Measurements from ENCODE around the gene CHADL. TPM values are rescaled to one million over a fixed set of nuclear protein-coding genes. Genes with fewer than 3 reads are reported as not detected.

Gene CHADL
- total RNA-seq, 1 donor from 2014 or later = 0.43 TPM

- H3K36me3 Mint-ChIP-seq (ENCODE audit: unreplicated experiment) = peaks cover 35% of the 10 kb centered on the region
- no peak overlapping the region for H3K4me3 Mint-ChIP-seq (ENCODE audit: unreplicated experiment)
These were observed 25.3 kb downstream of the CHADL start for GRCh38 chr22:41215409-41215808.

DNA sequence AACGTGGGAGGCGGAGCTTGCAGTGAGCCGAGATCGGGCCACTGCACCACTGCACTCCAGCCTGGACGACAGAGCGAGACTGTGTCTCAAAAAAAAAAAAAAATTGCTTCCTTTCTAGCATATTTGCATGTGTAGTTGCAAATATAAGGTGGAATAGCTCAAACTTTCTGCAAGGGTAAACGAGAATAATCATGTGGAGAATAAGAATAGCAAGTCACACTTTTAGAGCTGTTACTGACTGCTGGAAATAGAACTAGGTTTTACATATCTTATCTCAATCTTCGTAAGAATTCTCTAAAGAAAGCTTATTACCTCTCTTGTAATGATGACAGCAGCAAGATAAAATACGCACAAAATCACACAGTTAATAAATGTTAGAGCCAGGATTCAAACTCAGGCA lies 34.0 kb downstream of the CHADL start:
- peak overlapping the region; percentile 20 for H3K4me3 Mint-ChIP-seq (ENCODE audit: unreplicated experiment)
- DNase-seq (ENCODE audit: extremely low spot score, unreplicated experiment) = no peak
- peaks cover 9% of the 10 kb centered on the region for H3K27me3 Mint-ChIP-seq (ENCODE audit: unreplicated experiment)
- peaks cover 17% of the 10 kb centered on the region for H3K4me1 Mint-ChIP-seq (ENCODE audit: unreplicated experiment)
- H3K27ac Mint-ChIP-seq (ENCODE audit: unreplicated experiment) = no peak overlapping the region
- TF ChIP-seq, protein P1, sequence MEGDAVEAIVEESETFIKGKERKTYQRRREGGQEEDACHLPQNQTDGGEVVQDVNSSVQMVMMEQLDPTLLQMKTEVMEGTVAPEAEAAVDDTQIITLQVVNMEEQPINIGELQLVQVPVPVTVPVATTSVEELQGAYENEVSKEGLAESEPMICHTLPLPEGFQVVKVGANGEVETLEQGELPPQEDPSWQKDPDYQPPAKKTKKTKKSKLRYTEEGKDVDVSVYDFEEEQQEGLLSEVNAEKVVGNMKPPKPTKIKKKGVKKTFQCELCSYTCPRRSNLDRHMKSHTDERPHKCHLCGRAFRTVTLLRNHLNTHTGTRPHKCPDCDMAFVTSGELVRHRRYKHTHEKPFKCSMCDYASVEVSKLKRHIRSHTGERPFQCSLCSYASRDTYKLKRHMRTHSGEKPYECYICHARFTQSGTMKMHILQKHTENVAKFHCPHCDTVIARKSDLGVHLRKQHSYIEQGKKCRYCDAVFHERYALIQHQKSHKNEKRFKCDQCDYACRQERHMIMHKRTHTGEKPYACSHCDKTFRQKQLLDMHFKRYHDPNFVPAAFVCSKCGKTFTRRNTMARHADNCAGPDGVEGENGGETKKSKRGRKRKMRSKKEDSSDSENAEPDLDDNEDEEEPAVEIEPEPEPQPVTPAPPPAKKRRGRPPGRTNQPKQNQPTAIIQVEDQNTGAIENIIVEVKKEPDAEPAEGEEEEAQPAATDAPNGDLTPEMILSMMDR (IDR thresholded peaks at IDR 0.05) = no peak
- H3K36me3 Mint-ChIP-seq (ENCODE audit: unreplicated experiment) = peaks cover 13% of the 10 kb centered on the region
- H3K9me3 Mint-ChIP-seq (ENCODE audit: unreplicated experiment) = no peaks in the 10 kb centered on the region

More at GRCh38 chr22:41215409-41215808, 25.3 kb downstream of the CHADL start:
- Mint-ChIP-seq H3K27ac (ENCODE audit: unreplicated experiment) (no peak overlapping the region), H3K4me1 (ENCODE audit: unreplicated experiment) (peaks cover 29% of the 10 kb centered on the region), H3K27me3 (ENCODE audit: unreplicated experiment) (no peaks in the 10 kb centered on the region), H3K9me3 (ENCODE audit: unreplicated experiment) (no peaks in the 10 kb centered on the region)
- no peak for DNase-seq (ENCODE audit: extremely low spot score, unreplicated experiment)
- TF ChIP-seq, protein P1 (IDR thresholded peaks at IDR 0.05) = no peak

GRCh38 chr22:41204992-41205900 lies 35.5 kb downstream of the CHADL start, which contains the start of gene L3MBTL2:
TSS of gene L3MBTL2 (plus strand) at chr22:41205312. CDS start at chr22:41205363, 51 bp downstream.
- H3K27me3 Mint-ChIP-seq (ENCODE audit: unreplicated experiment) = peaks cover 13% of the 10 kb centered on the region
- H3K36me3 Mint-ChIP-seq (ENCODE audit: unreplicated experiment) = peaks cover 8% of the 10 kb centered on the region
- no peaks in the 10 kb centered on the region for H3K9me3 Mint-ChIP-seq (ENCODE audit: unreplicated experiment)
- TF ChIP-seq, protein P1 (IDR thresholded peaks at IDR 0.05) = no peak
- H3K4me1 Mint-ChIP-seq (ENCODE audit: unreplicated experiment) = peaks cover 17% of the 10 kb centered on the region
- DNase-seq (ENCODE audit: extremely low spot score, unreplicated experiment) = peak; percentile 98
- peak within 1 kb of the TSS; percentile 95 for H3K4me3 Mint-ChIP-seq (ENCODE audit: unreplicated experiment)
- H3K27ac Mint-ChIP-seq (ENCODE audit: unreplicated experiment) = peak within 1 kb of the TSS; percentile 96

- H3K4me3 Mint-ChIP-seq (ENCODE audit: unreplicated experiment) = no peak overlapping the region
- H3K27me3 Mint-ChIP-seq (ENCODE audit: unreplicated experiment) = peaks cover 18% of the 10 kb centered on the region
- TF ChIP-seq, protein P1 (IDR thresholded peaks at IDR 0.05) = no peak
- H3K9me3 Mint-ChIP-seq (ENCODE audit: unreplicated experiment) = no peaks in the 10 kb centered on the region
- no peak overlapping the region for H3K27ac Mint-ChIP-seq (ENCODE audit: unreplicated experiment)
- H3K4me1 Mint-ChIP-seq (ENCODE audit: unreplicated experiment) = peaks cover 17% of the 10 kb centered on the region
- no peak for DNase-seq (ENCODE audit: extremely low spot score, unreplicated experiment)
- peaks cover 3% of the 10 kb centered on the region for H3K36me3 Mint-ChIP-seq (ENCODE audit: unreplicated experiment)
These were observed 36.7 kb downstream of the CHADL start for GRCh38 chr22:41204066-41204465.

DNA sequence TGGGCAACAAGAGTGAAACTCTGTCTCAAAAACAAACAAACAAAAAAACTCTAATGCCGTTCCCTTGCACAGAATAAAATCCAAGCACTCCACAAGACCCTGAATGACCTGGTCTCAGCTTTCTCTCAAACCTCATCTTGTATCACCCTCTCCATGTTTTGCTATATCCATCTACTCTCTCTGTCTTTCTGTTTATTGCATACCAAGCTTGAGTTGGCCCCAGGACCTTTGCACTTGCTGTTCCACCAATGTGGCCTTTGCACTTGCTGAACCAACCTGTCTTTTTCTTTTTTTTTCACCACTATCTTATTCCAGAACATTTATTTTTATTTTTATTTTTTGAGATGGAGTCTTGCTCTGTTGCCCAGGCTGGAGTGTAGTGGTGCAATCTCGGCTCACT lies 37.6 kb downstream of the CHADL start:
- Mint-ChIP-seq H3K27me3 (ENCODE audit: unreplicated experiment) (peaks cover 18% of the 10 kb centered on the region), H3K4me1 (ENCODE audit: unreplicated experiment) (peaks cover 20% of the 10 kb centered on the region), H3K4me3 (ENCODE audit: unreplicated experiment) (no peak overlapping the region), H3K36me3 (ENCODE audit: unreplicated experiment) (no peaks in the 10 kb centered on the region), H3K27ac (ENCODE audit: unreplicated experiment) (no peak overlapping the region), H3K9me3 (ENCODE audit: unreplicated experiment) (no peaks in the 10 kb centered on the region)
- TF ChIP-seq, protein P1 (IDR thresholded peaks at IDR 0.05) = no peak
- no peak for DNase-seq (ENCODE audit: extremely low spot score, unreplicated experiment)
